K562 (cell line): ENCODE data around the gene ZBTB32. TPM values are rescaled to one million over a fixed set of nuclear protein-coding genes. Genes with fewer than 3 reads are reported as not detected.

Experiments
- ARID3A ChIP-seq: IDR thresholded peaks from 2 replicates; pipeline ENCODE4 v1.6.1; 2012; ENCODE audit warnings: low read depth, low read length, improper control_type of control experiment, borderline replicate concordance
- ATF7 ChIP-seq: fragments of 450-650 bp; IDR thresholded peaks from 2 replicates; pipeline ENCODE4 v1.7.1; 2014; ENCODE audit warnings: mild to moderate bottlenecking, moderate library complexity
- CHD2 ChIP-seq: IDR thresholded peaks from 2 replicates; pipeline ENCODE4 v1.6.1; 2011; ENCODE audit warnings: low read depth, low read length
- CREB1 ChIP-seq, 2 experiments: sonication (generic) in 1 of 2; formaldehyde crosslinking in 1 of 2; IDR thresholded peaks; 2 replicates each; pipeline versions ENCODE4 v1.6.1 to v1.8.0; 2012 to 2022; ENCODE audit warnings: inconsistent platforms in 1 of 2, mild to moderate bottlenecking in 1 of 2, missing genetic modification reagents in 1 of 2, moderate library complexity in 1 of 2
- HOMEZ ChIP-seq: fragments of 250-450 bp; sonication (Bioruptor Pico); IDR thresholded peaks from 2 replicates; pipeline ENCODE4 v1.4.0; 2020; ENCODE audit warnings: mild to moderate bottlenecking, moderate library complexity
- KHSRP ChIP-seq: fragments of 450-650 bp; IDR thresholded peaks from 2 replicates; pipeline ENCODE4 v1.6.1; 2017
- L3MBTL2 ChIP-seq: fragments of 450-650 bp; IDR thresholded peaks from 2 replicates; pipeline ENCODE4 v1.6.1; 2016; ENCODE audit warnings: mild to moderate bottlenecking, moderate library complexity
- MAFG ChIP-seq: fragments of 450-650 bp; conservative IDR thresholded peaks from 2 replicates; pipeline ENCODE4 v1.6.1; 2016; ENCODE audit warnings: missing genetic modification characterization, missing compliant biosample characterization
- MLLT1 ChIP-seq, 2 experiments: fragments of 450-650 bp; IDR thresholded peaks; 2 replicates each; pipeline ENCODE4 v1.6.1; 2016
- PHF8 ChIP-seq: fragments of 200-600 bp; sonication (generic); IDR thresholded peaks from 2 replicates; pipeline ENCODE4 v1.6.1; 2012; ENCODE audit warnings: mixed run types, mild to moderate bottlenecking, inconsistent platforms, low read length, moderate library complexity, borderline replicate concordance
- RBFOX2 ChIP-seq: fragments of 200-400 bp; formaldehyde crosslinking; IDR thresholded peaks from 2 replicates; pipeline ENCODE4 v1.6.1; 2017; ENCODE audit warnings: low read depth, mild to moderate bottlenecking, low read length, moderate library complexity
- SP2 ChIP-seq: IDR thresholded peaks from 2 replicates; pipeline ENCODE4 v1.6.1; 2011; ENCODE audit warnings: mild to moderate bottlenecking, low read depth, low read length, moderate library complexity; ENCODE audit not compliant: poor library complexity, severe bottlenecking; ENCODE audit errors: extremely low read depth
- ZNF311 ChIP-seq: fragments of 250-450 bp; sonication (Bioruptor Pico); IDR thresholded peaks from 2 replicates; pipeline ENCODE4 v1.4.0; 2020; ENCODE audit warnings: mild to moderate bottlenecking, moderate library complexity
- polyA plus RNA-seq, 8 experiments: library from polyadenylated mRNA; depleted of rRNA in 4 of 8; stranded (reverse) in 5 of 8; unstranded in 3 of 8; fragments of >200 nt; fragmentation: Nextera tagmentation in 2 of 8; fragmentation: Illumina TruSeq in 1 of 8; extraction: Ambion mirVana in 2 of 8; extraction: Trizol in 1 of 8; gene quantifications; 2 replicates each; pipeline versions ENCODE4 v1.2.1 to v1.2.3, GENCODE V29; 2011 to 2014; ENCODE audit warnings: inconsistent platforms in 1 of 8, missing spikeins in 1 of 8
- total RNA-seq, 7 experiments: library from RNA; depleted of rRNA in 6 of 7; stranded (reverse); fragments of >200 nt in 6 of 7; fragmentation: Illumina TruSeq in 2 of 7; extraction: Trizol in 2 of 7; gene quantifications; 2 replicates each; pipeline versions ENCODE4 v1.2.1 to v1.2.3, GENCODE V29; 2011 to 2021; ENCODE audit warnings: low replicate concordance in 1 of 7
- TF ChIP-seq, protein P1 (sequence below): sonication (generic); formaldehyde crosslinking; IDR thresholded peaks from 2 replicates; pipeline ENCODE4 v1.9.0; 2022; ENCODE audit warnings: mild to moderate bottlenecking, missing genetic modification reagents
- TF ChIP-seq, protein P2 (sequence below): fragments of 150-350 bp; IDR thresholded peaks from 2 replicates; pipeline ENCODE4 v1.6.1; 2014; ENCODE audit warnings: low read depth, mild to moderate bottlenecking, low read length, borderline replicate concordance
- TF ChIP-seq, protein P3 (sequence below), 2 experiments: IDR thresholded peaks; 2 replicates each; pipeline ENCODE4 v1.6.1; 2011; ENCODE audit warnings: borderline replicate concordance in 1 of 2, control low read depth in 1 of 2, low read depth in 1 of 2, low read length in 1 of 2, mild to moderate bottlenecking in 1 of 2, mixed read lengths in 1 of 2, moderate library complexity in 1 of 2; ENCODE audit not compliant: insufficient read depth in 1 of 2, insufficient read length in 1 of 2, poor library complexity in 1 of 2, severe bottlenecking in 1 of 2; ENCODE audit errors: extremely low read depth in 1 of 2

Gene ZBTB32
- total and polyA plus RNA-seq, 9 of the 15 experiments (the other 6 are each of a cell fraction or from before 2014, with no cell fraction given) = 0.20 TPM; not detected in 8

DNA sequence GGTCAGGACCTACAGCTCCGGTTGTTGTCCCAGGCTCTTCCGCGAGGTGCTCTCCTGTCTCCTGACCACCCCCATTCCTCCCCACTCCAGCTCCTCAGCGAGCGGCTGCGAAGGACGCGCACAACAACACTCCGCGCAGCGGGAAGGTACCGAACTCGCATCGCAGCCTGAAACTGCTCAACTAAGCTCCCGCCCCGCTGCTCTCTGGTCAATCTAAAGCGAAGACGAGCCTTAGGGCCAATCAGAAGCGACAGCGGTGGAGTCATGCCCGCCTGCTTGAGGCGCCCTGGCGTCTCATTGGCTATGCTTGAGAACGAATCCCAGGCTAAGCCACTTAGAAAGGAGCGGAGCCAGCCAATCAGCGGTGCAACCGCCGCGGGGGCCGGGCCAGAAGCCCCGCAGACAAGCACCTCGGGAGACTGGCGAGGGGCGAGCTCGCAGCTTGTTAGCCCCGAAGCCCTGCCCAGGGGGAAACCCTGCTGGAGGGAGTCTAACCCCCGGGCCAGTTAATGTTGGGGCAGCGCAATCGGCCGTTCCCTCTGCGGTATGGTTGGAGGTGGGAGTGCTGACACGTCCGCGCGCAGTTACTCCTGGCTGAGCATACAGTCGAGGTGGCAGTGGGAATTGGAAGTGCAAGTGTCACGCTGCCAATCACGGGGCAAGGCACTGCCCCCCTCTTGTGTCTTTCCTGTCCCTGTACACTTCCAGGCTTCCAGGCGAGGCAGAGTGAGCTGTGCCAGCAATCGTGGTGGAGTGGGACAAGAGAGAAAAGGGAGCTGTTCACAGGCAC, 1.9 kb upstream of the ZBTB32 start (continued):
- no peak for TF ChIP-seq ZNF311 (CRISPR knock-in tag)
- TF ChIP-seq KHSRP = no peak
- TF ChIP-seq L3MBTL2 = peak; percentile 51; the same call in 1 of the 2 replicates
- peak; percentile 92 for TF ChIP-seq CHD2
- TF ChIP-seq HOMEZ = no peak
- TF ChIP-seq CREB1 (IDR thresholded peaks at IDR 0.05) = no peak
- TF ChIP-seq CREB1 (CRISPR knock-in tag; IDR thresholded peaks at IDR 0.05) = peak; percentile 39; the same call in 1 of the 2 replicates
- TF ChIP-seq RBFOX2 = peak; percentile 68
- TF ChIP-seq, protein P1, sequence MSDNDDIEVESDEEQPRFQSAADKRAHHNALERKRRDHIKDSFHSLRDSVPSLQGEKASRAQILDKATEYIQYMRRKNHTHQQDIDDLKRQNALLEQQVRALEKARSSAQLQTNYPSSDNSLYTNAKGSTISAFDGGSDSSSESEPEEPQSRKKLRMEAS (CRISPR knock-in tag) = 0 out of 2 replicates have a peak, but pooled peaks have one; percentile 25
- TF ChIP-seq PHF8 = peak; percentile 41; the same call in 1 of the 2 replicates
- peak; percentile 95 for TF ChIP-seq SP2
- peak; percentile 77 for TF ChIP-seq ARID3A
- no peak for TF ChIP-seq MAFG (tag)
- TF ChIP-seq, protein P2, sequence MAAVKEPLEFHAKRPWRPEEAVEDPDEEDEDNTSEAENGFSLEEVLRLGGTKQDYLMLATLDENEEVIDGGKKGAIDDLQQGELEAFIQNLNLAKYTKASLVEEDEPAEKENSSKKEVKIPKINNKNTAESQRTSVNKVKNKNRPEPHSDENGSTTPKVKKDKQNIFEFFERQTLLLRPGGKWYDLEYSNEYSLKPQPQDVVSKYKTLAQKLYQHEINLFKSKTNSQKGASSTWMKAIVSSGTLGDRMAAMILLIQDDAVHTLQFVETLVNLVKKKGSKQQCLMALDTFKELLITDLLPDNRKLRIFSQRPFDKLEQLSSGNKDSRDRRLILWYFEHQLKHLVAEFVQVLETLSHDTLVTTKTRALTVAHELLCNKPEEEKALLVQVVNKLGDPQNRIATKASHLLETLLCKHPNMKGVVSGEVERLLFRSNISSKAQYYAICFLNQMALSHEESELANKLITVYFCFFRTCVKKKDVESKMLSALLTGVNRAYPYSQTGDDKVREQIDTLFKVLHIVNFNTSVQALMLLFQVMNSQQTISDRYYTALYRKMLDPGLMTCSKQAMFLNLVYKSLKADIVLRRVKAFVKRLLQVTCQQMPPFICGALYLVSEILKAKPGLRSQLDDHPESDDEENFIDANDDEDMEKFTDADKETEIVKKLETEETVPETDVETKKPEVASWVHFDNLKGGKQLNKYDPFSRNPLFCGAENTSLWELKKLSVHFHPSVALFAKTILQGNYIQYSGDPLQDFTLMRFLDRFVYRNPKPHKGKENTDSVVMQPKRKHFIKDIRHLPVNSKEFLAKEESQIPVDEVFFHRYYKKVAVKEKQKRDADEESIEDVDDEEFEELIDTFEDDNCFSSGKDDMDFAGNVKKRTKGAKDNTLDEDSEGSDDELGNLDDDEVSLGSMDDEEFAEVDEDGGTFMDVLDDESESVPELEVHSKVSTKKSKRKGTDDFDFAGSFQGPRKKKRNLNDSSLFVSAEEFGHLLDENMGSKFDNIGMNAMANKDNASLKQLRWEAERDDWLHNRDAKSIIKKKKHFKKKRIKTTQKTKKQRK = peak; percentile 95
- TF ChIP-seq, protein P3, sequence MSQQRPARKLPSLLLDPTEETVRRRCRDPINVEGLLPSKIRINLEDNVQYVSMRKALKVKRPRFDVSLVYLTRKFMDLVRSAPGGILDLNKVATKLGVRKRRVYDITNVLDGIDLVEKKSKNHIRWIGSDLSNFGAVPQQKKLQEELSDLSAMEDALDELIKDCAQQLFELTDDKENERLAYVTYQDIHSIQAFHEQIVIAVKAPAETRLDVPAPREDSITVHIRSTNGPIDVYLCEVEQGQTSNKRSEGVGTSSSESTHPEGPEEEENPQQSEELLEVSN (IDR thresholded peaks at IDR 0.05; ENCODE audit: borderline replicate concordance in 1 of 2, extremely low read depth in 1 of 2, insufficient read depth in 1 of 2, insufficient read length in 1 of 2, low read depth in 1 of 2, low read length in 1 of 2, poor library complexity in 1 of 2, severe bottlenecking in 1 of 2) = peak; percentile 9 to 67
- TF ChIP-seq MLLT1 (IDR thresholded peaks at IDR 0.05) = peak in 1 of 2 experiments; percentile 92; a peak in 2 of 4 replicates
- TF ChIP-seq ATF7 = peak; percentile 74
